HG03460 (cell line): ENCODE results near the gene COX4I2.
"Not testable (repeated sequence)": the region's sequence is repeated elsewhere in the genome, so short reads cannot be mapped to it uniquely, and the experiment has no call there.

Experiments
- ATAC-seq: cut with Tn5 transposase; IDR thresholded peaks from one replicate; pipeline ENCODE4 v1.9.1; 2021; ENCODE audit not compliant: unreplicated experiment

The COX4I2 gene

DNA sequence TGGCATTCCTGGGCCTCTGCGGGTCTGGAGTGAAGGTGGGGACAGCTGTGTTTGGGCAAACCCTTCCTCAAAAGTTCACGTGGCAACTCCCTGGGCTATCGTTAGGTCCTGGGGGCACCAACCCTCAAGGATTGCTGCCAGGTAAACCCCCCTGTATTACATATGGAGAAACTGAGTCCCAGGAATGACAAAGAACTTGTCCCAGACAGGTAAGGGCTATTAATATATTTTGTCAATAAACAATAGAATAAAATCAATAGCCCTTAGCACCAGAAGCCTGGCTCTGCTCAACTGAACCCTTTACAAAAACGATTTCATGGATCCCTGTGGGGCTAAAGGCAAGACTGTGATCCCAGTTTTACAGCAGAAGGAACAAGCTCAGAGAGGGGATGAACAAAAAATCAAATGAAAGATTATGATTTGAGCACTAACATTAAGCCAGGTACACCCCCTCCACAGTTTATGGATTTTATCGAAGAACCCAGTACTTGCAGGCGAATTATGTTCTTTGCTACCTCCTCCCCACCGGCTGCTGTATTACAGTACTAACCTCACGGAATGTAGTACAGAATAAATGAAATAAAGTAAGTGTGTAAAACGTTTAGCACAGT is 30.0 kb upstream of the COX4I2 start:
- no peak for ATAC-seq

GRCh38 chr20:31608251-31608945 is 29.3 kb upstream of the COX4I2 start:
- no peak for ATAC-seq

- ATAC-seq = not testable (repeated sequence)
Measured at GRCh38 chr20:31612271-31612640, 25.5 kb upstream of the COX4I2 start.

GRCh38 chr20:31615416-31615815 is 22.3 kb upstream of the COX4I2 start:
- no peak for ATAC-seq

GRCh38 chr20:31617432-31618104 is 20.1 kb upstream of the COX4I2 start:
- no peak for ATAC-seq

DNA sequence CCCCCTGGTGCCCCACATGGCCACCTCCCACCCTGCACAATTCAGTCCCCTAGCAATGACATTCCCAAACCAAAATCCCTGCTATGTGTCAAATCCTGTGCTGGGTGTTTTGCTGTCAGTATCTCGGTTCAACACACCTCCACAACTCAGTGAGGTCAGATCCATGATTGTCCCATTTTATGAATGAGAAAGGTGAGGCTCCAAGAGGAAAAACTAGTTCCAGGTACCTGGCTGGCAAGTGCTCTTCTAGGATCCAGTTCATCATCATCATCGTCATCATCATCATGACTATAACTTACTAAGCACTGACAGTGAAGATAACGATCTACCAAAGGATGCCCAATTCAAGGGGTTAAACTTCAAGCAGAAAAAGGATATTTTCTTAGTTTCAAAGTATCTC is 17.5 kb upstream of the COX4I2 start:
- no peak for ATAC-seq

DNA sequence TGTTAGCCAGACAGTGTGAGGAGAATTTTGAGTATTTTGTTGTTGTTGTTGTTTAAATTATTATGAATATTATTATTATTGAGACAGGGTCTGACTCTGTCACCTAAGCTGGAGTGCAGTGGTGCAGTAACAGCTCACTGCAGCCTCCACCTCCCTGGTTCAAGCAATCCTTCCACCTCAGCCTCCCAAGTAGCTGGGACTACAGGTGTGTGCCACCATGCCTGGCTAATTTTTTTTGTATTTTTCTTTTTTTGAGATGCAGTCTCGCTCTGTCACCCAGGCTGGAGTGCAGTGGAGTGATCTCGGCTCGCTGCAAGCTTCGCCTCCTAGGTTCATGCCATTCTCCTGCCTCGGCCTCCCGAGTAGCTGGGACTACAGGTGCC is 14.6 kb upstream of the COX4I2 start:
- ATAC-seq = not testable (repeated sequence)

DNA sequence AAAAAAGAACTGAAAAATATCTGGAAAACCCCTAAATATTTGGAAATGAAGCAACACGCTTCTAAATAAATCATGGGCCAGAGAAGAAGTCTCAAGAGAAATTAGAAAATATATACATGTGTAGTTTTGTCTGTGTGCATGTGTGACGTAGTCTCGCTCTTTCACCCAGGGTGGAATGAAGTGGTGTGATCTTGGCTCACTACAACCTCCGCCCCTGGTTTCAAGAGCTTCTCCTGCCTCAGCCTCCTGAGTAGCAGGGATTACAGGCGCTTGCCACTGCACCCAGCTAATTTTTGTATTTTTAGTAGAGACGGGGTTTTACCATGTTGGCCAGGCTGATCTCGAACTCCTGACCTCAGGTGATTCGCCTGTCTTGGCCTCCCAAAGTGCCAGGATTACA is 11.2 kb upstream of the COX4I2 start:
- ATAC-seq = not testable (repeated sequence)

DNA sequence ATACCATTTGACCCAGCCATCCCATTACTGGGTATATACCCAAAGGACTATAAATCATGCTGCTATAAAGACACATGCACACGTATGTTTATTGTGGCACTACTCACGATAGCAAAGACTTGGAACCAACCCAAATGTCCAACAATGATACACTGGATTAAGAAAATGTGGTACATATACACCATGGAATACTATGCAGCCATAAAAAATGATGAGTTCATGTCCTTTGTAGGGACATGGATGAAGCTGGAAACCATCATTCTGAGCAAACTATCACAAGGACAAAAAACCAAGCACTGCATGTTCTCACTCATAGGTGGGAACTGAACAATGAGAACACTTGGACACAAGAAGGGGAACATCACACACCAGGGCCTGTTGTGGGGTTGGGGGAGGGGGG is 9.7 kb upstream of the COX4I2 start:
- ATAC-seq = not testable (repeated sequence)

- no peak for ATAC-seq
Measured at GRCh38 chr20:31630187-31630790, 7.4 kb upstream of the COX4I2 start.

DNA sequence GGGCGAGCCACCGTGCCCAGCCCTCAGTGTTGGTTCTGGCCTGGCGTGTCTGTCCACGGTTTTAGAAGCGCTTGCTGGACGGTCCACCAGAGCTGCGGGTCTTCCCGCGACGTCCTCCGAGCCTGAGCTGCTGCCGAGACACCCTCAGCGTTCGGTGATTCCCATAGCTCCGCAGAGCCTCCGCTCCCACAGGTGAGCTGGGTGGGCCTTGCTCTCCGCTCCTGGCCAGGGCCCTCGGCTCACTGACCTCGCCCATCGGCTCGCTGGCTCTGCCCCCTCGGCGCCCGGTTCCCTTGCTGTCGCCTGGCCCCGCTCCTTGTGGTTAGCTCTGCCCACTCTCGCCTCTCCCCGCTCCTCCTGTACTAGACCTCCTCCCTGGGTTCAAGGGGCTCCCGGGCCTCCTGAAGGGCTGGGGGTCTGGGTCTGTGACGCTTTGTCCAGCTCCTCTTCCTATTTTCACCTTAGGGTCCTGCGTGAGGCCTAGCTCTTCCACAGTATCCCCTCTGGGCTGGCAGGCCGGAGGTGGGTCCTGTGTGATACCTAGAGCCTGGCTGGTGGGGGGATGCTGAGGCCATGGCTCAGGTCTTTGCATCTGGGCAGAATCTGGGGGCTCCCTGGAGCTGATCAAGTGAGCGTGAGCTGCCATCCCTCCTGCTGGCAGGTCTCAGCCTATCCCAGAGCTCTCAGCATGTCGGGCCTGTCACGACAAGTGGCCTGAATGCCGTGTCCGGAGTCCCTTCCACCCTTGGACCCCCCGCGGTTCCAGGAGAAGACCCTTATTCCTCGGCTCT is 5.0 kb upstream of the COX4I2 start:
- ATAC-seq = no peak

- no peak for ATAC-seq
Measured at GRCh38 chr20:31633339-31633914, 4.3 kb upstream of the COX4I2 start.

DNA sequence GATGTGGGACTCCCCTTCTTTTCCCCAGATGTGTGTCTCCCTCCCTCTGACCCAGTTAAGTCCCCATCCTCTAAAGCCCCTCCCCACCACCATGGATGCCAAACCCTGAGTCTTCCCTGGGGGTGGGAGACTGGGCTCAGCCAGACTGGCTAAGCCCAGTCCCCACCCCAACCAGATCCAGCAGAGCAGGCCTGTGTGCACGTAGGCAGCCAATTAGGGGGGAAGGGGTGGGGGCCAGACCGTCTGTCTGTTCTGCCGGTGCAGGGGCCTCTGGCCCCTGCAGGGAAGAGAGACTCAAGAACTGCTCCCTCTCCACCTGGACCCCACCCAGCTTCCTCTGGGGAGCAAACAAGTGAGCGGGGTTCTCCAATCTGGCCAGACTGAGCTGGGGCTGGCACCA is 605 bp downstream of the COX4I2 start:
- ATAC-seq = no peak

GRCh38 chr20:31638816-31639215 is 1.1 kb downstream of the COX4I2 start:
- ATAC-seq = no peak

DNA sequence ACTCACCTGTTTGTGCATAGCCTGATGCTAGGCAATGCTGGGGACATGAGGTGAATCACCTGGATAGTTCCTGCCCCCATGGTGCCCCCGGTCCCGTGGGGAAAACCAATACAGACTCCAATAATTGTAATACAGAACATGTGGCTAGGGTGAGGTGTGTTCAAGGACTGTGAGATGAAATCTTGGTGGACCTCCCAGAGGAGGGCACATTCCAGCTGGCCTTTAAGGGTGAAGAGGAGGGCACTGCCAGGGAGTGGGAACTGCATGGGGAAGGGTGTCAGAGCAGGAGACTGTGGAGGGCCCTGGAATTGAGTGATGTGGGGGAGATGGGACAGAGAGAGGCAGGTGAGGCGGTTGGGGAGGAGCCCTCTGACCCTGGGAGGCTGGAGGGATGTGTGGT is 2.5 kb downstream of the COX4I2 start:
- no peak for ATAC-seq

- no peak for ATAC-seq
Measured at GRCh38 chr20:31641391-31641790, 3.7 kb downstream of the COX4I2 start.

DNA sequence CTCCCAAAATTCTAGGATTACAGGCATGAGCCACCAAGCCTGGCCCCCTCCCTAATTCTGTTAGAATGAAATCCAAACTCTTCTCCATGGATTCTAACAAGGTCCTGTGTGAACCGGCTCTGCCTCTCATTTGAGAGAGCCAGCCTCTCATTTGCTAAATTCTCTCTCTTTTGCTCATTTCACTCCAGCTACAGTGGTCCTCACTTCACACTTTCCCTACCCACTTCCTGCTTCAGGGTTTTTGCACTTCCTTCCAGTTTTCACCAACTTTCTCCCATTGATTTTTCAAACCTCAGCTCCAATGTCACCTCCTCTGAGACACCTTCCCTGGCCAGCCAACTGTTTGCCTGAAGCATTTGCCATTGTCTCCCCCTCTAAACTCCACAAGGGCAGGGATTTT is 5.1 kb downstream of the COX4I2 start:
- no peak for ATAC-seq

DNA sequence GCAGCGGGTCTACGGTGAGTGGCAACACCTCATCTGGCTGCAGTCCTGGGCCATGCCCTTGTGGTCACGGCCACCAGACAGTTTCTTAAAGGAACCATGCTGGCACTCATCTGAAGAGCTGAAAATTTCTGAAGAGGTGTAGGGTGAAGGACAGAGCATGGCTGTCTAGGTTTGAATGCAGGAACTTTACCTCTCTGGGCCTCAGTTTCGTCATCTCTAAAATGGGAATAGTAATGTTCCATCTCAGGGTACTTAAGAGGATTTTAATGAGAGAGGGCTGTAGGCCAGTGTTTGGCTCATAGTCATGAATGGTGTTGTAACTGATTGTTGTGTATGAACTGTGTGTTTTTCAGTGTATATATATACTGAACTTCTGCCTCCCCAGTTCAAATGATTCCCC is 5.8 kb downstream of the COX4I2 start:
- ATAC-seq = no peak

- ATAC-seq = no peak
Measured at GRCh38 chr20:31644701-31645100, 7.0 kb downstream of the COX4I2 start.

- not testable (repeated sequence) for ATAC-seq
Measured at GRCh38 chr20:31648104-31648503, 10.4 kb downstream of the COX4I2 start.

- ATAC-seq = no peak
Measured at GRCh38 chr20:31652917-31653396, 15.2 kb downstream of the COX4I2 start.
